Stimulated activated CD8-positive, alpha-beta memory T cell treated with anti-CD3 and anti-CD28 coated beads, Interleukin-7, amount 100 ng/mL, for 24 hours (primary cell): ENCODE data around the gene KRTAP4-12.
"Not testable (repeated sequence)": the region's sequence is repeated elsewhere in the genome, so short reads cannot be mapped to it uniquely, and the experiment has no call there.

ENCODE experiments used
- DNase-seq: peaks from one replicate; pipeline ENCODE4 v3.0.0-alpha.2; 2020; ENCODE audit warnings: low read depth

KRTAP4-12 gene

GRCh38 chr17:41125064-41125463 lies 1.1 kb upstream of the KRTAP4-12 start:
- no peak for DNase-seq

DNA sequence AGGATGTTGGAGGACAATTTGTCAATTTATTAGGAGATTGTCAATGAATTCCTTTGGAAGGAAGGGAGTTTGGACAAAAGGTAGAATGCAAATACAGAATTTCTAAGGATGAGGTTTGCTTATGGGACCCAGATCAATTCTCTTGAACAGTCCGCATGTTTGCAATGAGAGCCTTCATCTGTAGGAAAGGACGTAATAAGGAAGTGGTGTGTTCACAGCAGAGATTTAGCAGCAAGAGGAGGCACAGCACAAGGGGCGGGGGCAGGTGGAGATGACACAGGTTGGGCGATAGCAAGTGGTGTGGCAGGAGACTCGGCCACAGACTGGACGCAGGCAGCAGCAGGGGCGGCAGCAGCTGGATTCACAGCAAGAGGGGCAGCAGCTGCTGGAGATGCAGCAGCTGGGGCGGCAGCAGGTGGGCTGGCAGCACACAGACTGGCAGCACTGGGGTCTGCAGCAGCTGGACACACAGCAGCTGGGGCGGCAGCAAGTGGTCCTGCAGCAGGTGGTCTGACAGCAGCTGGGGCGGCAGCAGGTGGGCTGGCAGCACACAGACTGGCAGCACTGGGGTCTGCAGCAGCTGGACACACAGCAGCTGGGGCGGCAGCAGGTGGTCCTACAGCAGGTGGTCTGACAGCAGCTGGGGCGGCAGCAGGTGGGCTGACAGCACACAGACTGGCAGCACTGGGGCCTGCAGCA lies 541 bp downstream of the KRTAP4-12 start:
- DNase-seq: not testable (repeated sequence)

DNA sequence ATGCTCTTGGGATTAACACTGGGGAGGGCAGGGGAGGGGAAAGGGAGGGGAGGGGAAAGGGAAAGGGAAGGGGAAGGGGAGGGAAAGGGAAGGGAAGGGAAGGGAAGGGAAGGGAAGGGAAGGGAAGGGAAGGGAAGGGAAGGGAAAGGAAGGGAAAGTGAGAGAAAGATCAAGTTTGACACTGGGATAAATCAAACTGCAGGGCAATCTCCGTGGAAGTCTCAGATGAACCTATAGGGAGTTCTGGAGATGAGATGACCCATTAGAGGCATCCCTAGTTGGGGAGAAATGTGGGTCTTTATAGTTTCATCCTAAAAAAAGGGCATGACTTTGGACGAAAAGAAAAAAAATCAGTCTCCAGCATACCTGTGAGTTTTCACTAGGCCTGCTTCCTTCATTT lies 2.2 kb downstream of the KRTAP4-12 start:
- DNase-seq: no peak

- DNase-seq: not testable (repeated sequence)
Observed at GRCh38 chr17:41119696-41120690, 4.0 kb downstream of the KRTAP4-12 start.

DNA sequence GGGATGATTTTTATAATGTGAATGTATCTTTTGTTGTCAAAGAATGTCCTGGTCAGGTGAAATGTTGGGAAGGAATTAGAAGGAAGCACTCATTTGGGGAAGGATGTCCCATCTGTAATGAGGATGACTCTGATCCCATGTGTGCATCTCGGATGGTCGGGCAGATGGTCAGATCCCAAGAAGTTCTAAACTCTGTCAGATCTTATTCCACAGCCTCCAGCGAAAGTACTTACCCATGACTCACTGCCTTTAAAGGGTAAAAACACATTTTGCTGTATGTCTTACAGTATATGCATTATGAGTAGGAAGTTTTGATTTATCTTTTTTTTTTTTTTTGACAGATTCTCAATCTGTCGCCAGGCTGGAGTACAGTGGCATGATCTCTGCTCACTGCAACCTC lies 5.3 kb downstream of the KRTAP4-12 start:
- no peak for DNase-seq

GRCh38 chr17:41117846-41118386 lies 6.1 kb downstream of the KRTAP4-12 start, which contains the start of gene KRTAP4-11:
Gene KRTAP4-11 (minus strand): TSS chr17:41118373. CDS start chr17:41118315, 58 bp downstream.
- DNase-seq: not testable (repeated sequence)

DNA sequence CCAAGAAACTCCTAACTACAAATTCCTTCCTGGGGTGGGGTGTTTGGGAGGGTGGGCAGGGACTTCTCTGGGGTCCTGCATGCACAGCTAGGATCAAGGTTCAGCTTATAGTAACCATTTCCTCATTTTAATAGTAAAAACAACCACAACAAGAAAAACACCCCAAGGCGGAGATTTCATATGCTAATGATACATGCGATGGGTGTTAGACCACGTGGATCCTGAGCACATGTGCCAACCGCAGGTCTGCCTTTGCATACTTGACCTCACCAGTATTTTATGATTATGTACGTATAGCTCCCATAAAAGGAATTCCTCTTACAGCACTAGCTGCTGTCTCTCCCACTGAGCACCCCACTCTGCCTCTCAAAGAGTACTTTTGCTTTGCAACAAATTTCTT lies 7.7 kb downstream of the KRTAP4-12 start:
- no peak for DNase-seq

GRCh38 chr17:41111151-41111885 lies 12.7 kb downstream of the KRTAP4-12 start:
- no peak for DNase-seq

DNA sequence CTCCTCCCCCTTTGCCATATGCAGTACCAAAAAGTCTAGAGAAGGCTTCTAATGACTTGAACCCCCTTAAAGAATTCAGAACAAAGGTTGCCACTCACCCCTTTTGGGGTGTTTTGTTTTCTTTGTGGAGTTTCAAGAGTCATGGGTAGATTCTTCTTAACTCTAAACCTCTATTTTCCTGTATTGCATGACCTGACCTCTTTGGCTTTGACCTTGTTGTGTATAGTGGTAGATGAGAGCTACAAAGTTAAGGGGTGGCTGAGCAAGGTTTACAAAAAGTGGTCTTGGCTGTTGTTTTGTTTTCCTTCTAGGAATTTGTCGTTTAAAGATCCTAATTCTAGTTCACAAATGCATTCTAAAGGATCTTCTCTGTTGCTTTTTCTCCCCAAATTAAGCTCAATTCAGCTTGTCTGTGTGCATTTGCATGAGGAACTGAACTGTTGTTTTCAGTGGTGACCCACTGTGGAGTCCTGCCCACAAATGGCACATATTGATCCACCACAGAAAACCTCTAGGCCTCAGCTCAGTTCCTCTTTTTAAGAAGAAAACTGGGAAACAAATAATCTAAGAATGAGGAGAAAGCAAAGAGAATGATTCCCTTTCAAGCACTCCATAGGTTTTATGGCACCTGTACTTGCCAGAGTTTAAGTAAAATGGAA lies 15.1 kb downstream of the KRTAP4-12 start:
- DNase-seq: not testable (repeated sequence)

DNA sequence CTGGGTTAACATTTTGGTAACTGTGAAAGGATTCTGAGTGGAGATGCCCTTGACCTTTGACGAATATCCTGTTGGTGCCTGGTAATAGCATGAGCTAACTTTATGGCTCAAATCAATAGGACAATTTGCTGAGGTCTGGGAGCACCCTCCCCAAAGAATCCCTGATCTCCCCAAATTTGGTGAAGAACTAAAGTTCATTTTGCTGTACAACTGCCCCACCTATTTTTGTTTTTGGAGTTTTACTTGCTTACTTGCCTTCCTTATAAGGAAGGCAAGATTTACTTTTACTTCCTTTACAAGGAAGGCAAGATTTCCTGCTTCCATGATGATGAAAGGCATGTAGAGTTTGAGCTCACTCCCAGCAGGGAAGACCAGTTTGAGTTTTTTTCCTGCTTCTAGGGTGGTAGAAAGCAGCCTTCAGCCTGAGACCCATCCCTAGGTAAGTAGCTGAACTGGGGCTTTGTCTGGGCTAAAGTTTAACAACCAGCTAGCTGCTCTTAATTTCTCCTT lies 16.0 kb downstream of the KRTAP4-12 start:
- no peak for DNase-seq

DNA sequence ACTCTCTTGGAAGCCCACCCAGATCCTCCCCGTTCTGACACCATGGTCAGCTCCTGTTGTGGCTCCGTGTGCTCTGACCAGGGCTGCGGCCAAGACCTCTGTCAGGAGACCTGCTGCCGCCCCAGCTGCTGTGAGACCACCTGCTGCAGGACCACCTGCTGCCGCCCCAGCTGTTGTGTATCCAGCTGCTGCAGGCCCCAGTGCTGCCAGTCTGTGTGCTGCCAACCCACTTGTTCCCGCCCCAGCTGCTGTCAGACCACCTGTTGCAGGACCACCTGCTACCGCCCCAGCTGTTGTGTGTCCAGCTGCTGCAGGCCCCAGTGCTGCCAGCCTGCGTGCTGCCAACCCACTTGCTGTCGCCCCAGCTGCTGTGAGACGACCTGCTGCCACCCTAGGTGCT lies 18.6 kb downstream of the KRTAP4-12 start, which contains the start of gene KRTAP4-9:
Gene KRTAP4-9, plus strand, starts transcription at position 43 of the 400 bp plus-strand sequence. Its CDS starts 0 bp downstream, at position 43.
- DNase-seq: not testable (repeated sequence)

DNA sequence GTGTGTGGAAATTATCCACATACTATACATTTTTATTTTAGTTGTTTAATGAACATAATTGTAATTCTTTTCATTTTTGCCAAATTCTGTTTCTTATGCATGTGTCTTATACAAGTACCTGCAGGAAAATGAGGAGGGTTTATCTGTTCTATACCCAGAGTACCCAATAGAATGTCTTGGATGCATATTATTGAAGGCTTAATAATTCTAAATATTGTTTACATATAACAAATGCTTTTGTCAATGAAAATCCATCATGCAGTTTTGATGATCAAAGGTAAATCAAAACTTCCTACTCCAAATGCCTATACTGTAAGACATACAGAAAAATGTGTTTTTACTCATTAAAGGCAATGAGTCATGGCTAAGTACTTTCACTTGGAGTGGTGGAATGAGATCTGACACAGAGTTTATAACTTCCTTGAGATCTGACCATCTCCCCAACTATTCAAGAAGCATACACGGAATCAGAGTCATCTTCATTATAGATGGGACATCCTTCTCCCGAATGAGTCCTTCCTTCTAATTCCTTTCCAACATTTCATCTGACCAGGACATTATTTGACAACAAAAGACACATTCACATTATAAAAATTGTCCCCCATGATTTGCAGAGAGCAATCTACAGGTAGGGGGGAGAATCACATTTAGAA lies 19.5 kb downstream of the KRTAP4-12 start:
- DNase-seq: not testable (repeated sequence)

DNA sequence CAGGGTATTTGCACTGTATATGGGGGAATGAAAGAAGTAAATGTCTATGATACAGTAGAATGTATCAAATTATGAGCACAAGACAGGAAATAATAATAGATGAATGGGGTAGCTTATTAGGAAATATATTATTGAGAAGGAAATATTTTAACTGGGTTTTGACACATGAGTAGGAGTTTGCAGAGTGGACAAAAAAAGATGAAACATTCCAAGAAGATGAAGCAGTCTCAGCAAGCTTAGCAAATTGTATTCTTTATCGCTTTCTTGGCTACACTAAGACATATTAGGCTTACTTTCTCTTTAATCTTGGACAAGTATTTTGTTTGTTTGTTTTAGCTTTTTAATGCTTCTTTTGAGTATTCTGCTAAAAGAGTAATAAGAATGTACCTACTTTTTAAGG lies 20.1 kb downstream of the KRTAP4-12 start:
- no peak for DNase-seq

- no peak for DNase-seq
Observed at GRCh38 chr17:41101586-41102259, 22.3 kb downstream of the KRTAP4-12 start, which contains the start of gene KRTAP4-16. Gene KRTAP4-16 (minus strand): TSS chr17:41102209. CDS start chr17:41102209, 0 bp downstream.

- DNase-seq: not testable (repeated sequence)
Observed at GRCh38 chr17:41099682-41100480, 24.1 kb downstream of the KRTAP4-12 start.

GRCh38 chr17:41098481-41098880 lies 25.5 kb downstream of the KRTAP4-12 start:
- DNase-seq: no peak

GRCh38 chr17:41098042-41098441 lies 25.9 kb downstream of the KRTAP4-12 start, which contains the start of gene KRTAP4-8:
Gene KRTAP4-8 (minus strand): TSS chr17:41098142. CDS start chr17:41098084, 58 bp downstream.
- DNase-seq: no peak

DNA sequence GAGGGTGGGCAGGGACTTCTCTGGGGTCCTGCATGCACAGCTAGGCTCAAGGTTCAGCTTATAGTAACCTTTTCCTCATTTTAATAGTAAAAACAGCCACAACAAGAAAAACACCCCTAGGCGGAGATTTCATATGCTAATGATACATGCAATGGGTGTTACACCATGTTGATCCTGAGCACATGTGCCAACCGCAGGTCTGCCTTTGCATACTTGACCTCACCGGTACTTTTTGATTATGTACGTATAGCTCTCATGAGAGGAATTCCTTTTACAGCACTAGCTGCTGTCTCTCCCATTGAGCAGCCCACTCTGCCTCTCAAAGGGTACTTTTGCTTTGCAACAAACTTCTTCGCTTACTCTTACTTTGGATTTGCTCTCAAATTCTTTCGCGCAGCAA lies 27.9 kb downstream of the KRTAP4-12 start:
- no peak for DNase-seq
